ENCODE measurements around the gene CGNL1.

Gene CGNL1

GRCh38 chr15:57460208-57460816 is 84.0 kb downstream of the CGNL1 start:
- no peak for DNase-seq (ENCODE audit: low read depth)

- DNase-seq (ENCODE audit: low read depth) = no peak
Observed at GRCh38 chr15:57461541-57461940, 85.2 kb downstream of the CGNL1 start.

- DNase-seq (ENCODE audit: low read depth) = no peak
Observed at GRCh38 chr15:57462381-57462780, 86.1 kb downstream of the CGNL1 start.

DNA sequence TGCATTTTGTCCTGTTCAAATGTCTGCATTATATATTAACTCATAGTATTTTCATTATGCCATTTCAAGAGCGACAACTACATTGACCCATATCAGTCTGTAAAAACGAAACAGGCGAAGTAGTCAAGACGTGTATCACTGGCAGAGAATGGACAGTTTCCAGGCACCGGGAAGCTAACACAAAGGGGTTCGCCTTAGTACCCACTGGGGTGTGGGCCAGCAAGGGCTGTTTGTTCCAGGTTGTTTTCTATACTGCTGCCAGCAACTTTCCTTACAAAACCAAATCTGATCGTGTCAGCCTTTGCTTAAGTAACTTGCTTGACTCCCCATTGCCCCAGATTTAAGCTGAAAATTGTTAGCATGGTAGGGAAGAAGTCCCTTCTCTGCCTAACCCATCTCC is 87.1 kb downstream of the CGNL1 start:
- DNase-seq (ENCODE audit: low read depth) = no peak

GRCh38 chr15:57464480-57464879 is 88.2 kb downstream of the CGNL1 start:
- no peak for DNase-seq (ENCODE audit: low read depth)

GRCh38 chr15:57468486-57468885 is 92.2 kb downstream of the CGNL1 start:
- no peak for DNase-seq (ENCODE audit: low read depth)

- DNase-seq (ENCODE audit: low read depth) = no peak
Observed at GRCh38 chr15:57470543-57470942, 94.2 kb downstream of the CGNL1 start.

DNA sequence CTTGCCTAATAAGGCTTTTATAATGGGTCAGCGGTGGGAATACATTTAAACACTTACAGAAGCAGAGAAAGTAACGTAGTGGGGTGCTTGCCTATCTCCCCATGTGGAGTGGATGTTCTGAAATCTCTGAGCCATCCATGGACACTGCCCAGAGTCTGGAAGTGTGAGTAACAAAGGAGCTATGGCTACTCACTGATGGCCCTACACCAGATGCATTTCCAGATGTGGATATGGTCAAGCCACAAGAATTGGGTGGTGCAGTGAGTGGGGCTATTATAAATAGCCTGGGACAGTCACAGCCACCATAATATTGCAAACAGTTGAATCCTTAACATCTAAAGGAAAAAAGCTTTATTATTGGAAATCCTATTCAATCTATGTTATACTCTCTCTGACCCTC is 96.6 kb downstream of the CGNL1 start:
- no peak for DNase-seq (ENCODE audit: low read depth)

- DNase-seq (ENCODE audit: low read depth) = no peak
Observed at GRCh38 chr15:57476533-57476975, 100.2 kb downstream of the CGNL1 start.

- DNase-seq (ENCODE audit: low read depth) = no peak
Observed at GRCh38 chr15:57477736-57478522, 101.6 kb downstream of the CGNL1 start.

GRCh38 chr15:57479005-57479404 is 102.7 kb downstream of the CGNL1 start:
- DNase-seq (ENCODE audit: low read depth) = no peak

- no peak for DNase-seq (ENCODE audit: low read depth)
Observed at GRCh38 chr15:57481038-57481705, 104.9 kb downstream of the CGNL1 start.

- DNase-seq (ENCODE audit: low read depth) = no peak
Observed at GRCh38 chr15:57485869-57486268, 109.6 kb downstream of the CGNL1 start.

- DNase-seq (ENCODE audit: low read depth) = no peak
Observed at GRCh38 chr15:57486833-57487232, 110.5 kb downstream of the CGNL1 start.

GRCh38 chr15:57489122-57489521 is 112.8 kb downstream of the CGNL1 start:
- no peak for DNase-seq (ENCODE audit: low read depth)

DNA sequence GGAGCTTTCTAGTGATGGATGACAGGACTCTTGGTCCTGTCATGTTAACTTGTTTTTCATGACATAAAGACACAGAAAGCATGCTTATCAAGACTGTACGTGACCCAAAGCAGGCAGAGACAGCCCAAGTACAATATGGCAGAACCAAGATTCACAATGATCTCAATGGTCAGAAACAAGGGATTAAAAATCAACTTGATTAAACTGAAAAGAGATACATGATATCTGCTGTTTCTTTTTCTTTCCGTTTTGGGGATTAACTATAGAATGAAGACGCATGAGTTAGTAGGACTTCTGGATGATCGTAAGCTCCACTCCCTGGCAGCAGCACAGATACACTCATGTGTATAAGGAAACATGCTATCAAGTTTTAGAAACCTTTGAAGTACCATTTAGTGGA is 117.0 kb downstream of the CGNL1 start:
- no peak for DNase-seq (ENCODE audit: low read depth)

DNA sequence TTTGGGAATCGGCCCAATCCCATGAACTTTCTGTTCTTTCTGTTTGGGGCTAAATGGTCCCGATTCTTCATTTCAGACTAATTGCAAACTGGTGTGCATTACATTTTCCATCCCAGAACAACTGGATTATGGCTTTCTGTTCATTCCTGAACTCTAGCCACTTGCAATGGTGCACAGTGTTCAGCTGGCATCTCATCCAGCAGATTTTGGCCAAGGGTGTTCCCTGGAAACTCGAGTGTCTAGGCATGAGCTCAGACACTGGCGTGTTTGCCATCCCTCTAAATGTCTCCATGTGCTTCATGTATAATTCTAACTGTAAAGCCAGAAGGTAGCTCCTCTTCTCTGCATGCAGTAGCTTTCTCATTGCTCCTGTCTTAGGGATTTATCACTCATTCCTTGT is 118.3 kb downstream of the CGNL1 start:
- DNase-seq (ENCODE audit: low read depth) = no peak

GRCh38 chr15:57495041-57495440 is 118.7 kb downstream of the CGNL1 start:
- no peak for DNase-seq (ENCODE audit: low read depth)

- no peak for DNase-seq (ENCODE audit: low read depth)
Observed at GRCh38 chr15:57495554-57496165, 119.4 kb downstream of the CGNL1 start.

- no peak for DNase-seq (ENCODE audit: low read depth)
Observed at GRCh38 chr15:57496594-57496945, 120.3 kb downstream of the CGNL1 start.

DNA sequence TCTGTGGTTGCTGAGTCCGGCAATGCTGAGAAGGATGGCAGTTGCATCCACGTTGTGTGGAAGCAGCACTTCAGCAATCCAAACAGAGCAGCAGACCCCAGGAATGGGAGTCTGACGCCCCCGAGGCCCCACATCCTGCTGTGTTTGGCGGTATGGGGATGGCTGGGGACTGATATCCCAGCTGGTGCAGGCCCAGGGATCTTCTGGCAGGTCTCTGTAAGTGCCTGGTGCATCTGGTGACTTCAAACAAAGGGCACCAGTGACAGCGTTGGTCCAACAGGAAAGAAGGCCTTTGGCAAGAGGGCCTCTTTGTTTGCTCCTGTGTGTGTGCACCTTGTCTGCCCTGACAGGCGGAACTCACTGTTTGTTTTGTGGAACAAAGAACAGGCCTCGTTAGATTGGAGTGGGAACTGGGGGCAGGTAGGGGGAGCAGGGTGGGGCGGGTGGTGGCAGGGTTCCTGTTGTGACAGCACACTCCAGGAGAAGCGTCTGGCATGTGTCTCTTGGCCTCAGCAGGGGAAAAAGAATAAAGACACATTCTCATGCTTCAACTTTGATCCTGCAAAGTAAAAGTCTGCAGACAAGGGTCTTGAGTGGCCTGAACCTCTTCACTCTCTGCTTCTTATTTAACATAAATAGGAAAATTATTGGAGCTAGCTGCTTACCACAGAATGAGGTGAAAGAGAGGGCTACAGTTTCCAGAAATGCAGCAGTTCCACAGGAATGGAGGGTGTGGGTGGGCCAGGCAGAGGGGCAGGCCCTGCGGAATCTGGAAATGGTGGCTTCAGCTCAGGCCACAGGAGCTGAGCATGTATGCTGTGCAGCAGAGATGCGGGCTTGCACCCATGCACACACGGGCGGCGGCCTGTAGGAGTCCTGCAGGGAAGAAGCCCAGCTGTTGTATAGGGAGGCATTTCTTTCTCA is 120.9 kb downstream of the CGNL1 start:
- DNase-seq (ENCODE audit: low read depth) = no peak

GRCh38 chr15:57500256-57500655 is 124.0 kb downstream of the CGNL1 start:
- no peak for DNase-seq (ENCODE audit: low read depth)

All from activated T-helper 1 cell treated with Interleukin-2 at 50 U/mL for 16 hours (primary cell).